Sigmoid colon (tissue), 3 donors: Measurements from ENCODE around the gene BRS3.

Experiments used
- POLR2A ChIP-seq, 2 donors: fragments of 450-650 bp; IDR thresholded peaks; one replicate each; pipeline ENCODE4 v1.6.1; 2016; ENCODE audit warnings: antibody characterized with exemption in 2 of 2, mild to moderate bottlenecking in 2 of 2, moderate library complexity in 2 of 2
- TF ChIP-seq, protein P1 (sequence below), 4 experiments: fragments of 450-650 bp in 3 of 4; fragments of 200-600 bp in 1 of 4; IDR thresholded peaks; one replicate each; pipeline ENCODE4 v1.5.1; 2016 to 2019; ENCODE audit warnings: antibody characterized with exemption in 4 of 4, mild to moderate bottlenecking in 3 of 4, moderate library complexity in 2 of 4

DNA sequence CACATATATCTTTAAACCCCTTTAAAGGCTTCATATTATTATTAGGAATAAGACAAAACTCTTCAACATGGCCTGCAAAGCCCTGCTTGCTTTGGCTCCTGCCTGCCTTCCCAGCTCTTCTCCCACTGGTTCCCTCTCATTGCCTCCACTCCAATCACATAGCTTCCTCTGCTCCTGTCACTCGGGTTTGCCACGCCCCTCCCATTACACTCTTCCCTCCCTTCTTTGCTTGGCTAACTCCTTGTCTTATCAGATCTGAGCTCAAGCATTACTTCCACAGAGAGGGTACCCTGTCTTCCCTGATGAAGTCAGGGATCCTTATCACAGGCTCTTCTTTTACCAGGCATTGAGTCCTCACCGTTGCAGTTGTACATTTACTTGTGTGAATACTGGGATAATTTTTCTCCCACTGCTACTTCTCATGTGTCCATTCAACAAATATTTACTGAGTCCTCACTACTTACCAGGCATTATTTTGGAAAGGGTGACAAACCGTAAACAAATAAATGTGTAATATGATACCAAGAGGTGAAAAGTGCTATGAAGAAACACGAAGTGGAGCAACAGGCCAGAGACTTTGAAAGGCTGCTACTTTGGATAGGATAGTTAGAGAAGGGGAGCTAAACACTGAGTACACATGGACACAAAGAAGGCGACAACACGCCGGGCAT, 41.0 kb downstream of the BRS3 start:
- no peak for TF ChIP-seq POLR2A (IDR thresholded peaks at IDR 0.05)
- TF ChIP-seq, protein P1, sequence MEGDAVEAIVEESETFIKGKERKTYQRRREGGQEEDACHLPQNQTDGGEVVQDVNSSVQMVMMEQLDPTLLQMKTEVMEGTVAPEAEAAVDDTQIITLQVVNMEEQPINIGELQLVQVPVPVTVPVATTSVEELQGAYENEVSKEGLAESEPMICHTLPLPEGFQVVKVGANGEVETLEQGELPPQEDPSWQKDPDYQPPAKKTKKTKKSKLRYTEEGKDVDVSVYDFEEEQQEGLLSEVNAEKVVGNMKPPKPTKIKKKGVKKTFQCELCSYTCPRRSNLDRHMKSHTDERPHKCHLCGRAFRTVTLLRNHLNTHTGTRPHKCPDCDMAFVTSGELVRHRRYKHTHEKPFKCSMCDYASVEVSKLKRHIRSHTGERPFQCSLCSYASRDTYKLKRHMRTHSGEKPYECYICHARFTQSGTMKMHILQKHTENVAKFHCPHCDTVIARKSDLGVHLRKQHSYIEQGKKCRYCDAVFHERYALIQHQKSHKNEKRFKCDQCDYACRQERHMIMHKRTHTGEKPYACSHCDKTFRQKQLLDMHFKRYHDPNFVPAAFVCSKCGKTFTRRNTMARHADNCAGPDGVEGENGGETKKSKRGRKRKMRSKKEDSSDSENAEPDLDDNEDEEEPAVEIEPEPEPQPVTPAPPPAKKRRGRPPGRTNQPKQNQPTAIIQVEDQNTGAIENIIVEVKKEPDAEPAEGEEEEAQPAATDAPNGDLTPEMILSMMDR (IDR thresholded peaks at IDR 0.05) = no peak
